GM21723 (cell line): Measurements from ENCODE around the gene CDC14B.
A peak's percentile ranks its signal among the peaks of the same experiment; 100 is the strongest.
"Not testable (repeated sequence)": the region's sequence is repeated elsewhere in the genome, so short reads cannot be mapped to it uniquely, and the experiment has no call there.

ENCODE experiments used
- ATAC-seq: cut with Tn5 transposase; IDR thresholded peaks from one replicate; pipeline ENCODE4 v1.9.1; 2021; ENCODE audit warnings: mild to moderate bottlenecking, moderate library complexity; ENCODE audit not compliant: unreplicated experiment

Gene CDC14B

GRCh38 chr9:96596601-96597111 lies 23.0 kb downstream of the CDC14B start:
- no peak for ATAC-seq

- no peak for ATAC-seq
Measured at GRCh38 chr9:96587338-96588315, 32.0 kb downstream of the CDC14B start.

- ATAC-seq = no peak
Measured at GRCh38 chr9:96585426-96585825, 34.2 kb downstream of the CDC14B start.

GRCh38 chr9:96582199-96582598 lies 37.4 kb downstream of the CDC14B start:
- ATAC-seq = not testable (repeated sequence)

DNA sequence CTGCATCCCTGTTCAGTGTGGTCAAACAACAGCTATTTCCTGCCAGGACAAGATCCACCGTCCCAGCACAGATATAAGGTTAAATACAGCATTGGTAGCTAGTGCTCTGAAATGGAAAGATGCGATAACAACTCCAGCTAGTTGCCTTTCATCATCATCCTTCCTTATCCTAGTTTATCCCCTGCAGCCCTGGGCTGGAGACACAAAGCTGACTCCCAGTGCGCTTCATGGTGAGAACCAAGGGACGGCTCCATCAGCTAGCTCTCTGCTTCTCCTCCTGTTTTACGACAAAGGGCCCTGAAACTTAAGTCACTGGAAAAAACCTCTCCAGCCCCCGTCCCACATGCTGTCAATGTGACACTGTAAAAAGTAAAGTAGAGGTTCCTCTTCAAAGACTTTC lies 37.9 kb downstream of the CDC14B start:
- ATAC-seq = no peak

- no peak for ATAC-seq
Measured at GRCh38 chr9:96581301-96581700, 38.3 kb downstream of the CDC14B start.

- no peak for ATAC-seq
Measured at GRCh38 chr9:96574931-96575351, 44.7 kb downstream of the CDC14B start.

DNA sequence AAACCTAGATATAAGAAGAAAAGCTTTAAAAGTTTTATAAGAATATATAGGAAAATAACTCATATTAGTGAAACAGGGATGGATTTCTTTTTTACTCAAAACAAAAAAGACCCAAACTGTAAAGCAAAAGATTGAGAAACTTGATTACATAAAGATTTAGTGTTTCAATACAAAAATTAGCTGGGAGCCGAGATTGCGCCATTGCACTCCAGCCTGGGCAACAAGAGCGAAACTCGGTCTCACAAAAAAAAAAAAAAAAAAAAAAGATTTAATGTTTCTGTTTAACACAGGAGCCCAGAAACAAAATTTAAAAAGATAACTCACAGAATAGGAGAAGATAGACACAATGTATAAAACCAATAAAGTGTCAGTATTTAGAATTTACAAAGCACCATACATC lies 45.2 kb downstream of the CDC14B start:
- no peak for ATAC-seq

DNA sequence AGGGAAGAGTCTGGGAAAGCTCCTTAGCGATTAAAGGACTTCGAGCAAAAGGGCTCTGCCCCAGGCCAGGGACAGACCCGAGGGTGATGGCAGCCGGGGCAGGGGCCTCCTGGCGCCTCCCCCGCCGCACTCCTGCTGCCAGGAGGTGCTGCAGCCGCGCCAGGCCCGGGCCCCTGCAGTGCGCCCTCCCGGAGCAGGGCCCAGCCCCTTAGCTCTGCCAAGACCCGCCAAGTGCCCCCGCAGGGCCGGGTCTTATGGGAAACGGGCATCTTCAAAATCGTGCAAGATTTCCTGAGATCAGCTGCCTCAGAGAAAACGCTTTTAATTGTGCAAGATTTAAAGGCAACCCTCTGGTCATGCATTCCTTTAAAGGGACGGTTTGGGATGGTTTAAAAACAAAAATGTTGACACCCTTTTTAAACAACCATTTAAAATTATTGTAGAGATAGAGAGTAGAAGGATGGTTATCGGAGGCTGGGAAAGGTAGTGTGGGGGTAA lies 52.4 kb downstream of the CDC14B start:
- peak; percentile 57 for ATAC-seq

- ATAC-seq = peak; percentile 87
Measured at GRCh38 chr9:96566498-96567202, 53.0 kb downstream of the CDC14B start.

DNA sequence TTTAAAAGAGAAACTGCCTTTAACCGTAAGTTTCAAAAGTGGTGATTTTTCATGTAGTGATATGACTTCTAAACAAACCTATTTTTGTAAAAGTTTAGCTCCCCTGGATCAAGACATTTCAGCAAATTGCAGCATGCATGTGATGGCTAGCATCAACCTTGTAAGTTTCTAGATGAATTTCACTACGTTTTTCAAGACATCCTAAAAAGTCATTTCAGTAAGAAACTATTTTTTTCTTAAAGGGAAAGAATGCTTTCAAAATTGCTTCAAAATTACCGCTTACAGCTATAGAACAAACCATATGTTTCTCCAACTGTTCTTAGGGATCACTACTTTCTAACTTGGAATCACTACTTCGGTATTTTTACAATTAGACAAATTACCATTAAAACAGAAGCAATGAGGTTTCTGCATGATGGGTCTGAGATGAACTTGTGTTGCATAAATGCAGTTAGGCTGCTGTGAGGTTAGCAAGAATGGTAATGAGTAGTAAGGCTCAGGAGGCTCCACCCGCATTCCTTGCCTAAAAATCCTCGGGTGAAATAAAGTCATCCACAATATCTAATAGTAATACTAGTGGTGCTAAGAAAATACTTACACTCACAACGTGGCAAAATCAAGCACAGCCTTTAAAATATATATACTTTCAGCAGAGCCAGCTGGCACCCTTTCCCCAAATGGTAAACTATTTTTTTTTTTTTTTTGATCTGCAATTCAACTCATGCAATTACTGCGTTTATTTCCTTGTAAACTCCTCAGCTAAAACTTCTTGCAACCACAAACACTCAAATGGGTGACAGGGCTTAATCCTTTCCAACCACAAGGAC lies 53.8 kb downstream of the CDC14B start:
- ATAC-seq = no peak

- no peak for ATAC-seq
Measured at GRCh38 chr9:96564217-96564616, 55.4 kb downstream of the CDC14B start.

- ATAC-seq = no peak
Measured at GRCh38 chr9:96559339-96559943, 60.2 kb downstream of the CDC14B start.

GRCh38 chr9:96557921-96558320 lies 61.7 kb downstream of the CDC14B start:
- ATAC-seq = no peak

- ATAC-seq = no peak
Measured at GRCh38 chr9:96556701-96557461, 62.8 kb downstream of the CDC14B start.

- no peak for ATAC-seq
Measured at GRCh38 chr9:96555567-96556386, 63.9 kb downstream of the CDC14B start.

- ATAC-seq = no peak
Measured at GRCh38 chr9:96554801-96555566, 64.7 kb downstream of the CDC14B start.

DNA sequence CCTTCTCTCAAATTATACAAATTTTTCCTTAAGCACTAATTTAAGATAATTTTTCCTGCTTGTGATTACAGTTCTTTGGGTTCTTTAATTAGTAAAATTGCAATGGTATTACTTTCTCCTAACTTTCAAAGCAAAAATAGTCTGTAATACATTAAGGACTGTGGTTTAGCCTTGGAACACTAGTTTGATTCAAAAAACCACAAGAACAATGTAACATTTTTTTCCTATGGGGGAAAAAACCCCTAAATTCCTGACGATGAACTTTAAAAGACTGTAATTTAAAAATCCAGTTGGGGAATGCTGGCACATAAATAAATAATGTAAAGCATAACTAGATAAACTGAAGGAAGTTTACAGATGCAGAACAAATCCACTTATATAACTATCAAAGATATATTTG lies 65.3 kb downstream of the CDC14B start:
- ATAC-seq = no peak
